ENCODE results near the gene DDAH1.
A peak's percentile ranks its signal among the peaks of the same experiment; 100 is the strongest.

The DDAH1 gene

GRCh38 chr1:85323770-85324169, 141.2 kb downstream of the DDAH1 start:
- no peak for DNase-seq

GRCh38 chr1:85322655-85323054, 142.3 kb downstream of the DDAH1 start:
- no peak for DNase-seq

- DNase-seq: peak; percentile 58 to 66
Measured at GRCh38 chr1:85321237-85321964, 143.6 kb downstream of the DDAH1 start.

- DNase-seq: no peak
Measured at GRCh38 chr1:85320371-85321131, 144.4 kb downstream of the DDAH1 start.

- DNase-seq: no peak
Measured at GRCh38 chr1:85319931-85320330, 145.0 kb downstream of the DDAH1 start.

GRCh38 chr1:85319491-85319890, 145.5 kb downstream of the DDAH1 start:
- DNase-seq: no peak

GRCh38 chr1:85318217-85318616, 146.7 kb downstream of the DDAH1 start:
- DNase-seq: no peak

GRCh38 chr1:85317560-85317959, 147.4 kb downstream of the DDAH1 start:
- DNase-seq: no peak

GRCh38 chr1:85316321-85316720, 148.6 kb downstream of the DDAH1 start:
- DNase-seq: no peak

- no peak for DNase-seq
Measured at GRCh38 chr1:85315789-85316188, 149.2 kb downstream of the DDAH1 start.

- no peak for DNase-seq
Measured at GRCh38 chr1:85314726-85315125, 150.2 kb downstream of the DDAH1 start.

- no peak for DNase-seq
Measured at GRCh38 chr1:85313888-85314696, 150.9 kb downstream of the DDAH1 start.

GRCh38 chr1:85311818-85312217, 153.1 kb downstream of the DDAH1 start:
- no peak for DNase-seq

GRCh38 chr1:85308833-85309350, 156.1 kb downstream of the DDAH1 start:
- no peak for DNase-seq

- peak; percentile 81 to 82 for DNase-seq
Measured at GRCh38 chr1:85307987-85308832, 156.7 kb downstream of the DDAH1 start.

- no peak for DNase-seq
Measured at GRCh38 chr1:85306236-85306635, 158.7 kb downstream of the DDAH1 start.

- DNase-seq: no peak
Measured at GRCh38 chr1:85303440-85304162, 161.4 kb downstream of the DDAH1 start.

GRCh38 chr1:85300140-85300539, 164.8 kb downstream of the DDAH1 start:
- DNase-seq: no peak

GRCh38 chr1:85297855-85298629, 166.9 kb downstream of the DDAH1 start:
- peak; percentile 79 to 83 for DNase-seq

- DNase-seq: no peak
Measured at GRCh38 chr1:85297538-85297854, 167.5 kb downstream of the DDAH1 start.

GRCh38 chr1:85296980-85297379, 168.0 kb downstream of the DDAH1 start:
- no peak for DNase-seq

Data from activated T-cell treated with anti-CD3 and anti-CD28 coated beads, Interleukin-2, amount 50 U/mL, for 48 hours (primary cell).